ENCODE results near the gene CWH43.

GRCh38 chr4:48991357-48991756 is 5.3 kb downstream of the CWH43 start:
- no peak for TF ChIP-seq POLR2AphosphoS5 (IDR thresholded peaks at IDR 0.05)
- TF ChIP-seq POLR2A (IDR thresholded peaks at IDR 0.05): no peak

All from spleen (tissue), 3 donors.